A549 (cell line): Measurements from ENCODE around the gene ZNRF2. TPM values are rescaled to one million over a fixed set of nuclear protein-coding genes. Genes with fewer than 3 reads are reported as not detected.
A peak's percentile ranks its signal among the peaks of the same experiment; 100 is the strongest.

ENCODE experiments used
- ATAC-seq, 2 experiments: fragments of 200-7000 bp in 1 of 2; fragments of >200 bp in 1 of 2; cut with Nextera tagmentation in 1 of 2; cut with Tn5 transposase in 1 of 2; 3 replicates each; pipeline versions ENCODE4 v1.8.0 to v1.9.1; 2018 to 2020; ENCODE audit warnings: mild to moderate bottlenecking in 1 of 2, moderate library complexity in 1 of 2
- CTCF ChIA-PET: fragments of 300-600 bp; sonication (Branson Sonifier 250); formaldehyde crosslinking; extraction: SDS; loops from one replicate; lab custom pipeline; 2021; ENCODE audit warnings: antibody characterized with exemption, inconsistent platforms; lab: Yijun Ruan, JAX
- POLR2A ChIA-PET: fragments of 350-600 bp; formaldehyde crosslinking; extraction: SDS; loops from one replicate; lab custom pipeline; 2021; ENCODE audit warnings: antibody characterized with exemption, inconsistent platforms; lab: Yijun Ruan, JAX
- DNase-seq, 2 experiments: peaks; one replicate each; pipeline versions ENCODE4 v3.0.0 to v3.0.0-alpha.2; 2011 to 2016; ENCODE audit warnings: low read depth in 1 of 2, low spot score in 1 of 2
- FAIRE-seq: peaks from 2 replicates; lab custom pipeline; 2011; peaks lifted over from hg19 to GRCh38; lab: Jason Lieb, UNC
- H3K27ac ChIP-seq, 2 experiments: fragments of >200 bp; sonication (Bioruptor Twin); formaldehyde crosslinking; 3 replicates each; pipeline ENCODE4 v1.5.1; 2016 to 2017
- H3K4me1 ChIP-seq: fragments of >200 bp; sonication (Bioruptor Twin); formaldehyde crosslinking; 3 replicates; pipeline ENCODE4 v1.6.1; 2016
- H3K4me2 ChIP-seq: fragments of >200 bp; sonication (Bioruptor Twin); formaldehyde crosslinking; 3 replicates; pipeline ENCODE4 v1.6.1; 2016
- H3K4me3 ChIP-seq: fragments of >200 bp; sonication (Bioruptor Twin); formaldehyde crosslinking; 3 replicates; pipeline ENCODE4 v1.5.1; 2016
- H3K9me3 ChIP-seq: fragments of >200 bp; sonication (Bioruptor Twin); formaldehyde crosslinking; 3 replicates; pipeline ENCODE4 v1.6.1; 2016
- BHLHE40 ChIP-seq: IDR thresholded peaks from 2 replicates; pipeline ENCODE4 v1.6.1; 2012; ENCODE audit warnings: low read depth, low read length, inconsistent platforms
- CHD4 ChIP-seq: fragments of 200-600 bp; sonication (generic); IDR thresholded peaks from 2 replicates; pipeline ENCODE4 v1.6.1; 2016; ENCODE audit warnings: antibody characterized with exemption, mild to moderate bottlenecking, borderline replicate concordance
- FOXS1 ChIP-seq: fragments of 250-450 bp; sonication (Bioruptor Pico); IDR thresholded peaks from 2 replicates; pipeline ENCODE4 v1.5.0; 2020; ENCODE audit warnings: mild to moderate bottlenecking, moderate library complexity
- HEYL ChIP-seq: fragments of 250-450 bp; sonication (Bioruptor Pico); IDR thresholded peaks from 2 replicates; pipeline ENCODE4 v1.8.0; 2021; ENCODE audit warnings: mild to moderate bottlenecking, moderate library complexity
- HOXB13 ChIP-seq: fragments of 250-450 bp; sonication (Bioruptor Pico); IDR thresholded peaks from 2 replicates; pipeline ENCODE4 v1.5.0; 2020; ENCODE audit warnings: low read depth, mild to moderate bottlenecking, moderate library complexity
- JUN ChIP-seq, 2 experiments: fragments of >200 bp; sonication (Bioruptor Twin); formaldehyde crosslinking; IDR thresholded peaks; 2 replicates in 1 of 2; 3 replicates in 1 of 2; pipeline ENCODE4 v1.6.1; 2016 to 2017
- JUNB ChIP-seq: fragments of >200 bp; sonication (Bioruptor Twin); formaldehyde crosslinking; IDR thresholded peaks from 2 replicates; pipeline ENCODE4 v1.6.1; 2016
- MAZ ChIP-seq: fragments of 150-350 bp; IDR thresholded peaks from 2 replicates; pipeline ENCODE4 v1.6.1; 2014; ENCODE audit warnings: antibody characterized with exemption, low read depth, low read length, borderline replicate concordance
- MYC ChIP-seq: IDR thresholded peaks from 2 replicates; pipeline ENCODE4 v1.6.1; 2012; ENCODE audit warnings: mild to moderate bottlenecking, inconsistent platforms, low read length, improper control_type of control experiment, borderline replicate concordance
- NFE2L2 ChIP-seq: fragments of 150-350 bp; conservative IDR thresholded peaks from 2 replicates; pipeline ENCODE4 v1.6.1; 2014; ENCODE audit warnings: low read length
- PHF8 ChIP-seq: fragments of 200-600 bp; sonication (generic); IDR thresholded peaks from 2 replicates; pipeline ENCODE4 v1.6.1; 2016; ENCODE audit warnings: low read depth, mild to moderate bottlenecking, antibody characterized with exemption, moderate library complexity, borderline replicate concordance
- POLR2A ChIP-seq: IDR thresholded peaks from 2 replicates; pipeline ENCODE4 v1.6.1; 2012; ENCODE audit warnings: mild to moderate bottlenecking, low read length
- RAD21 ChIP-seq, 2 experiments: fragments of >200 bp in 1 of 2; sonication (Bioruptor Twin) in 1 of 2; formaldehyde crosslinking in 1 of 2; IDR thresholded peaks in 1 of 2; conservative IDR thresholded peaks in 1 of 2; 2 replicates in 1 of 2; 3 replicates in 1 of 2; pipeline ENCODE4 v1.6.1; 2012 to 2018; ENCODE audit warnings: inconsistent platforms in 1 of 2
- RNF2 ChIP-seq: fragments of 200-600 bp; sonication (generic); IDR thresholded peaks from 2 replicates; pipeline ENCODE4 v1.6.1; 2016; ENCODE audit warnings: low read depth, mild to moderate bottlenecking, antibody characterized with exemption, moderate library complexity, borderline replicate concordance
- SMC3 ChIP-seq: fragments of >200 bp; sonication (Bioruptor Twin); formaldehyde crosslinking; IDR thresholded peaks from 3 replicates; pipeline ENCODE4 v1.6.1; 2018; ENCODE audit warnings: inconsistent platforms
- SREBF2 ChIP-seq: fragments of 450-650 bp; IDR thresholded peaks from 2 replicates; pipeline ENCODE4 v1.6.1; 2014; ENCODE audit warnings: mild to moderate bottlenecking, moderate library complexity
- TFCP2L1 ChIP-seq: fragments of 250-450 bp; sonication (Bioruptor Pico); IDR thresholded peaks from 2 replicates; pipeline ENCODE4 v1.5.0; 2021; ENCODE audit warnings: mild to moderate bottlenecking
- WGBS: methylation state at CpG from one replicate; pipeline ENCODE4 v1.1.6; 2017; ENCODE audit errors: missing lambda C conversion rate; 5-methylcytosine and 5-hydroxymethylcytosine counted together
- polyA minus RNA-seq: library from RNA; depleted of rRNA, polyadenylated mRNA; stranded (reverse); fragments of >200 nt; gene quantifications from 2 replicates; pipeline ENCODE4 v1.2.3, GENCODE V29; 2011; rRNA and poly(A)+ RNA removed
- polyA plus RNA-seq, 4 experiments: library from polyadenylated mRNA; depleted of rRNA in 3 of 4; stranded (reverse); fragments of >200 nt; fragmentation: RNase III in 1 of 4; extraction: RNeasy Plus Mini Kit Qiagen cat#74134 plus additional on column Dnase treatment in 1 of 4; gene quantifications; 2 replicates in 3 of 4; 3 replicates in 1 of 4; pipeline ENCODE4 v1.2.3, GENCODE V29; 2011 to 2017
- TF ChIP-seq, protein P1 (sequence below): IDR thresholded peaks from 2 replicates; pipeline ENCODE4 v1.6.1; 2012; ENCODE audit warnings: low read depth, borderline replicate concordance
- TF ChIP-seq, protein P2 (sequence below): fragments of >200 bp; sonication (Bioruptor Twin); formaldehyde crosslinking; IDR thresholded peaks from 3 replicates; pipeline ENCODE4 v1.5.1; 2016
- TF ChIP-seq, protein P3 (sequence below): fragments of 450-650 bp; IDR thresholded peaks from 2 replicates; pipeline ENCODE4 v1.6.1; 2014; ENCODE audit warnings: antibody characterized with exemption
- TF ChIP-seq, protein P4 (sequence below): fragments of >200 bp; sonication (Bioruptor Twin); formaldehyde crosslinking; IDR thresholded peaks from 2 replicates; pipeline ENCODE4 v1.6.1; 2016
- TF ChIP-seq, protein P5 (sequence below): IDR thresholded peaks from 2 replicates; pipeline ENCODE4 v1.6.1; 2012
- TF ChIP-seq, protein P6 (sequence below): IDR thresholded peaks from 2 replicates; pipeline ENCODE4 v1.6.1; 2012
- TF ChIP-seq, protein P7 (sequence below): fragments of 150-350 bp; IDR thresholded peaks from 2 replicates; pipeline ENCODE4 v1.6.1; 2014; ENCODE audit warnings: low read depth, mild to moderate bottlenecking, low read length

ZNRF2 gene
- polyA plus RNA-seq (2011; rRNA removed) (8.8 and 11.4 TPM in 2 replicates), polyA plus RNA-seq (2017; fragmentation: RNase III; extraction: RNeasy Plus Mini Kit Qiagen cat#74134 plus additional on column Dnase treatment) (4.8 to 6.0 TPM (median 5.9 TPM) in 3 replicates), polyA minus RNA-seq (2.1 and 3.2 TPM in 2 replicates)
- 3.3 and 5.1 TPM in 2 replicates for polyA plus RNA-seq (2012; cell fraction: cytosol; rRNA removed)
- 3.2 and 3.7 TPM in 2 replicates for polyA plus RNA-seq (2012; cell fraction: nucleus; rRNA removed)

DNA sequence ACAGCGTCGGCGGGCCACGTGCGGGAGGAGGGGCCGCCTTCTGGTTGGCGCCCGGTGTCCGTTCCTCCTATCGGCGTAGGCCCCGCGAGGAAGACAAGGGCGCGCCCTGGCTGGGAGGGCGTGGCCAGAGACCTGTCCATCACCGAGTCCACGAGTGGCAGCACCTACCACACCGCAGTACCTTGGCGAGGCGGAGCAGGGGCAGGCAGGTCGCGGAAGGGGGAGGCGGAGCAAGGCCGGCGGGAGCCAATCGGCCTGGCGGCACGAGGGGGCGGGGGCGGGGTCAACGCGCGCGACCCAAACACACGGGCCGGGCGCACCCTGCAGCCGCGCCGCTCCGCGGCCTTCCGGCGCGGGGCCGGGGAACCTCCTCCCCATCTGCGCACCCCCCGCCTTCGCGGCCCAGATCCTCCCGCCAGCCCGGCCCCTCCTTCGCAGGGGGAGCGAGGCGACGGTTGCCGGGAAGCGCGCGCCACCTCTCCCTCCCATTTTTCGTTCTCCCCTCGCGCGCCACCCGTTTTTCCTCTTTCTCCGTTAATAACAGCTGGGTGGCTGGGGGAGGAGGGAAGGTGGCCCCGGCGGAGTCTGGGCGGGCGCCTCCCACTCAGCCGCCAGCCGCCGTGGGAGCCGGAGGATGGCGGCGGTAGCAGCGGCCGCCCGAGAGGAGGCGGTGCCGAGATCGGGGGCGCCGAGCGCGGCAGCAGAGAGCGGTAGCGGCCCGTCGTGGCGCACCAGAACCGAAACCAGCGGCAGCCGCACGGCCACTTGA lies at the start of gene ZNRF2:
Gene ZNRF2 (plus strand): TSS at position 300 of the 769 bp plus-strand sequence. CDS start 761 bp downstream, outside the sequence.
- POLR2A ChIA-PET: interaction anchor here (0.8 to 1.7 kb wide), 3 partner anchors 69 to 289 kb away, joined by 4 to 5 read pairs (median 4); no protein-coding TSS in a partner anchor
- 2% methylated on average over 20 of the region's 96 CpGs for WGBS
- peak; percentile 28 for FAIRE-seq
- TF ChIP-seq RNF2 (no peak), HEYL (CRISPR knock-in tag) (no peak), BHLHE40 (peak; percentile 81), HOXB13 (CRISPR knock-in tag) (no peak), JUNB (no peak), NFE2L2 (no peak), POLR2A (peak; percentile 52), TFCP2L1 (CRISPR knock-in tag) (no peak), SREBF2 (no peak), MYC (peak; percentile 81), MAZ (peak; percentile 78; the same call in 1 of the 2 replicates), PHF8 (peak; percentile 72; the same call in 1 of the 2 replicates), RAD21 (conservative IDR thresholded peaks at IDR 0.05 in 1 of 2, IDR thresholded peaks at IDR 0.05 in 1 of 2) (peak in 1 of 2 experiments; percentile 51; a peak in 2 of 5 replicates), SMC3 (peak; percentile 44; the same call in 2 of the 3 replicates), JUN (IDR thresholded peaks at IDR 0.05) (0 out of 5 replicates have a peak, but pooled peaks of 1 of the 2 experiments have one; percentile 59), FOXS1 (CRISPR knock-in tag) (no peak), CHD4 (no peak)
- TF ChIP-seq, protein P1, sequence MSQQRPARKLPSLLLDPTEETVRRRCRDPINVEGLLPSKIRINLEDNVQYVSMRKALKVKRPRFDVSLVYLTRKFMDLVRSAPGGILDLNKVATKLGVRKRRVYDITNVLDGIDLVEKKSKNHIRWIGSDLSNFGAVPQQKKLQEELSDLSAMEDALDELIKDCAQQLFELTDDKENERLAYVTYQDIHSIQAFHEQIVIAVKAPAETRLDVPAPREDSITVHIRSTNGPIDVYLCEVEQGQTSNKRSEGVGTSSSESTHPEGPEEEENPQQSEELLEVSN: peak; percentile 92
- TF ChIP-seq, protein P2, sequence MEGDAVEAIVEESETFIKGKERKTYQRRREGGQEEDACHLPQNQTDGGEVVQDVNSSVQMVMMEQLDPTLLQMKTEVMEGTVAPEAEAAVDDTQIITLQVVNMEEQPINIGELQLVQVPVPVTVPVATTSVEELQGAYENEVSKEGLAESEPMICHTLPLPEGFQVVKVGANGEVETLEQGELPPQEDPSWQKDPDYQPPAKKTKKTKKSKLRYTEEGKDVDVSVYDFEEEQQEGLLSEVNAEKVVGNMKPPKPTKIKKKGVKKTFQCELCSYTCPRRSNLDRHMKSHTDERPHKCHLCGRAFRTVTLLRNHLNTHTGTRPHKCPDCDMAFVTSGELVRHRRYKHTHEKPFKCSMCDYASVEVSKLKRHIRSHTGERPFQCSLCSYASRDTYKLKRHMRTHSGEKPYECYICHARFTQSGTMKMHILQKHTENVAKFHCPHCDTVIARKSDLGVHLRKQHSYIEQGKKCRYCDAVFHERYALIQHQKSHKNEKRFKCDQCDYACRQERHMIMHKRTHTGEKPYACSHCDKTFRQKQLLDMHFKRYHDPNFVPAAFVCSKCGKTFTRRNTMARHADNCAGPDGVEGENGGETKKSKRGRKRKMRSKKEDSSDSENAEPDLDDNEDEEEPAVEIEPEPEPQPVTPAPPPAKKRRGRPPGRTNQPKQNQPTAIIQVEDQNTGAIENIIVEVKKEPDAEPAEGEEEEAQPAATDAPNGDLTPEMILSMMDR: peak; percentile 28; the same call in 2 of the 3 replicates
- TF ChIP-seq, protein P3, sequence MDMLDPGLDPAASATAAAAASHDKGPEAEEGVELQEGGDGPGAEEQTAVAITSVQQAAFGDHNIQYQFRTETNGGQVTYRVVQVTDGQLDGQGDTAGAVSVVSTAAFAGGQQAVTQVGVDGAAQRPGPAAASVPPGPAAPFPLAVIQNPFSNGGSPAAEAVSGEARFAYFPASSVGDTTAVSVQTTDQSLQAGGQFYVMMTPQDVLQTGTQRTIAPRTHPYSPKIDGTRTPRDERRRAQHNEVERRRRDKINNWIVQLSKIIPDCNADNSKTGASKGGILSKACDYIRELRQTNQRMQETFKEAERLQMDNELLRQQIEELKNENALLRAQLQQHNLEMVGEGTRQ: peak; percentile 94
- TF ChIP-seq, protein P4, sequence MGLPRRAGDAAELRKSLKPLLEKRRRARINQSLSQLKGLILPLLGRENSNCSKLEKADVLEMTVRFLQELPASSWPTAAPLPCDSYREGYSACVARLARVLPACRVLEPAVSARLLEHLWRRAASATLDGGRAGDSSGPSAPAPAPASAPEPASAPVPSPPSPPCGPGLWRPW: no peak
- TF ChIP-seq, protein P5, sequence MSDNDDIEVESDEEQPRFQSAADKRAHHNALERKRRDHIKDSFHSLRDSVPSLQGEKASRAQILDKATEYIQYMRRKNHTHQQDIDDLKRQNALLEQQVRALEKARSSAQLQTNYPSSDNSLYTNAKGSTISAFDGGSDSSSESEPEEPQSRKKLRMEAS: peak; percentile 97
- TF ChIP-seq, protein P6, sequence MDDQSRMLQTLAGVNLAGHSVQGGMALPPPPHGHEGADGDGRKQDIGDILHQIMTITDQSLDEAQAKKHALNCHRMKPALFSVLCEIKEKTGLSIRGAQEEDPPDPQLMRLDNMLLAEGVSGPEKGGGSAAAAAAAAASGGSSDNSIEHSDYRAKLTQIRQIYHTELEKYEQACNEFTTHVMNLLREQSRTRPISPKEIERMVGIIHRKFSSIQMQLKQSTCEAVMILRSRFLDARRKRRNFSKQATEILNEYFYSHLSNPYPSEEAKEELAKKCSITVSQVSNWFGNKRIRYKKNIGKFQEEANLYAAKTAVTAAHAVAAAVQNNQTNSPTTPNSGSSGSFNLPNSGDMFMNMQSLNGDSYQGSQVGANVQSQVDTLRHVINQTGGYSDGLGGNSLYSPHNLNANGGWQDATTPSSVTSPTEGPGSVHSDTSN: peak; percentile 88
- TF ChIP-seq, protein P7, sequence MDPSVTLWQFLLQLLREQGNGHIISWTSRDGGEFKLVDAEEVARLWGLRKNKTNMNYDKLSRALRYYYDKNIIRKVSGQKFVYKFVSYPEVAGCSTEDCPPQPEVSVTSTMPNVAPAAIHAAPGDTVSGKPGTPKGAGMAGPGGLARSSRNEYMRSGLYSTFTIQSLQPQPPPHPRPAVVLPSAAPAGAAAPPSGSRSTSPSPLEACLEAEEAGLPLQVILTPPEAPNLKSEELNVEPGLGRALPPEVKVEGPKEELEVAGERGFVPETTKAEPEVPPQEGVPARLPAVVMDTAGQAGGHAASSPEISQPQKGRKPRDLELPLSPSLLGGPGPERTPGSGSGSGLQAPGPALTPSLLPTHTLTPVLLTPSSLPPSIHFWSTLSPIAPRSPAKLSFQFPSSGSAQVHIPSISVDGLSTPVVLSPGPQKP: no peak
- no peaks in the 10 kb centered on the region for H3K9me3 ChIP-seq
- ATAC-seq: peak; percentile 88 to 96
- DNase-seq: peak; percentile 95 to 100
- H3K27ac ChIP-seq: peak within 1 kb of the TSS; percentile 96 to 100
- H3K4me3 ChIP-seq: peak within 1 kb of the TSS; percentile 92
- peaks cover 31% of the 10 kb centered on the region for H3K4me1 ChIP-seq
- CTCF ChIA-PET: interaction anchor here (0.9 to 2.6 kb wide), 6 partner anchors 9 to 280 kb away, joined by 3 to 7 read pairs (median 4); no protein-coding TSS in a partner anchor
- H3K4me2 ChIP-seq: peak within 1 kb of the TSS; percentile 99
